Immature natural killer cell (primary cell): Measurements from ENCODE around the gene MOSMO. TPM values are rescaled to one million over a fixed set of nuclear protein-coding genes. Genes with fewer than 3 reads are reported as not detected.

Experiments used
- DNase-seq, 3 donors: peaks; one replicate each; pipeline ENCODE4 v3.0.0; 2022; ENCODE audit warnings: mixed read lengths in 1 of 3
- H3K27ac Mint-ChIP-seq, 6 donors: one replicate each; pipeline ENCODE4 v1.8.0; 2020; ENCODE audit warnings: mixed read lengths in 6 of 6, mild to moderate bottlenecking in 5 of 6, inconsistent platforms in 4 of 6, moderate library complexity in 3 of 6
- H3K27me3 Mint-ChIP-seq, 3 donors: one replicate each; pipeline ENCODE4 v1.8.0; 2020 to 2021; ENCODE audit warnings: low read depth in 3 of 3, mild to moderate bottlenecking in 3 of 3, mixed read lengths in 3 of 3, moderate library complexity in 3 of 3, inconsistent platforms in 1 of 3
- H3K36me3 Mint-ChIP-seq, 3 donors: one replicate each; pipeline ENCODE4 v1.8.0; 2020; ENCODE audit warnings: mixed read lengths in 3 of 3, inconsistent platforms in 2 of 3, mild to moderate bottlenecking in 2 of 3
- H3K4me1 Mint-ChIP-seq, 2 donors: one replicate each; pipeline ENCODE4 v1.8.0; 2020; ENCODE audit warnings: inconsistent platforms in 2 of 2, mild to moderate bottlenecking in 2 of 2, mixed read lengths in 2 of 2, moderate library complexity in 1 of 2
- H3K4me3 Mint-ChIP-seq, 5 donors: one replicate each; pipeline ENCODE4 v1.8.0; 2020; ENCODE audit warnings: mild to moderate bottlenecking in 5 of 5, mixed read lengths in 5 of 5, inconsistent platforms in 3 of 5, moderate library complexity in 3 of 5
- H3K9me3 Mint-ChIP-seq, 6 donors: one replicate each; pipeline ENCODE4 v1.8.0; 2020; ENCODE audit warnings: mild to moderate bottlenecking in 6 of 6, mixed read lengths in 6 of 6, inconsistent platforms in 4 of 6, moderate library complexity in 3 of 6
- polyA plus RNA-seq, 3 donors: library from polyadenylated mRNA; unstranded; fragments of 300-500 nt; fragmentation: Illumina TruSeq; gene quantifications; one replicate each; pipeline ENCODE4 v1.2.3, GENCODE V29; 2021

MOSMO gene
- polyA plus RNA-seq, 3 donors from 2014 or later: 1.7 to 3.7 (median 3.2) TPM

DNA sequence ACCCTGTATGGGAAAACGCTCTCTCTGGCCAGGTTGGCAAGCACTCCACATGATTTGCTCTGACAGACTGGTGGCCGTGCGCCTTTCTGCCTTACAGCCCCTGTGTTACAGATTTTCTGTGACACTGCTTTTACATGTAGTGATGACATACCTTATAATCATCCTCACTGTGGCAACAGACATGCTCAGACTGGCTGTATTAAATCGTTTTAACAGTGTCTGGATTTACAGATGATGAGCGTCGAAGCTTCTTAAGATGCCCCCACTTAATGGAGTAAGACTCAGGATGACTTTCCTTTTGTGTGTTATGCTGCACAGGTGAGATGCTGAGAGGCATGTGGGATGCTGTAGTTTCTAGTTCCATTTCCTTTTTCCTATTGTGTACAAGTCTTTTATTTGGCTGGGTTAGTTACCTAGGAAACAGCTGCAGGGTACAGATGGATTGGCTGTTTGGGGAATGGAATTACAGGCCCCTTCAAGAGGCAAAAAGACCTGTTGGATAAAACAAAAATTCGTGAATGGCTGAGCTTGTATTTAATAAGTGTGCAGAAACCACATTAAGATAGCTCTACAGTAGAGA, 63.5 kb downstream of the MOSMO start:
- H3K4me3 Mint-ChIP-seq: no peak overlapping the region
- no peak for DNase-seq
- no peaks in the 10 kb centered on the region for H3K27me3 Mint-ChIP-seq
- H3K4me1 Mint-ChIP-seq: peaks cover 0 to 3% of the 10 kb centered on the region in 2 donors
- no peak overlapping the region for H3K27ac Mint-ChIP-seq
- peaks cover 6 to 8% (median 6%) of the 10 kb centered on the region in 3 donors for H3K36me3 Mint-ChIP-seq
- H3K9me3 Mint-ChIP-seq: no peaks in the 10 kb centered on the region

DNA sequence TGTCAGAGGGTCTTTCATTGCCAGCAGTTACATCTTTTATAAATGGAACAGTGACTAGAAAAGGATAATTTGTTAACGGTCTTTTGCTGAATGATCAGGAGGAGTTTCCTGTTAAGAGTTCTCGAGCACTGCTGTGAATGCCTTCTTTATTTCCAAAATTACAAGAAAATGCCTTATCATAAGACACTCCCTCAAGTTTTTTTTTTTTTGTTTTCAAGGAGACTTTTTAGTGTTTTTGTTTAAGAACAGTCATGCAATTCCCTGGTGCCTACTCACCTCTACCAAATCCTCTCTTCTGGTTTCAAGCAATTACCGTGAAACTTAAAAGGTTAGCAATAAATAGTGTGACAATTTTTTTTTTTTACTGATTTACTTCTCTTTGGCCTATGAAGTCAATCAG, 65.4 kb downstream of the MOSMO start:
- H3K9me3 Mint-ChIP-seq: no peaks in the 10 kb centered on the region
- no peaks in the 10 kb centered on the region for H3K36me3 Mint-ChIP-seq
- H3K4me1 Mint-ChIP-seq: peaks cover 0 to 3% of the 10 kb centered on the region in 2 donors
- no peak overlapping the region for H3K4me3 Mint-ChIP-seq
- no peak for DNase-seq
- H3K27ac Mint-ChIP-seq: no peak overlapping the region
- no peaks in the 10 kb centered on the region for H3K27me3 Mint-ChIP-seq

DNA sequence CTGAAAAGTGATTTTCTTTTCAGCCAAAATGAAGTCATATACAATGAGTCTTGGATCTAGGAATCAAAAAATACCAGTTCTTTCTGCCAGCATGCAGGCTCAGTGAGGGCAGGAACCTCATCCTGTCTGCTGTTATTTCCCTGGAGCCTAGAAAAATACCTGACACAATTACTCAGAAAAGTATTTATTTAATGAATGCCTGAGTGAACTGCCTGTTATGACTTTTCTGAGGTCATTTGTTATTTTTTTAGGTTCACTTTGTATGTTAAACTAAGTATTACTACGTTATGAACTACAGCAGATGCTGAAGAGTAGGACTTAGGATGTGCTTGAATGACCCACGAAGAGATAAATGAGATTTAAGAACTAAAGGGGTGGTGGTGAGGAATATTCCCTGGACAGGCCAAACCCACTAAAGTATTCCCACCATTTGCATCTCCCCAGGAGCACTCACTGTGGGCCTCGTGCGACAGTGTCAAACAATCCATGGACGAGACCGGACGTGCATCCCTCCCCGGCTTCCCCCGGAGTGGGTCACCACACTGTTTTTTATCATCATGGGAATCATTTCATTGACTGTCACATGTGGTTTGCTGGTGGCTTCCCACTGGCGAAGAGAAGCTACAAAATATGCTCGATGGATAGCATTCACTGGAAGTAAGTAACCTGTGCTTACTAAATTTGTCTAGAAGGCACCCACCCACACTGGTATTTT, 67.3 kb downstream of the MOSMO start:
- DNase-seq: no peak
- Mint-ChIP-seq H3K36me3 (no peaks in the 10 kb centered on the region), H3K4me3 (no peak overlapping the region), H3K27me3 (no peaks in the 10 kb centered on the region), H3K4me1 (peaks cover 0 to 3% of the 10 kb centered on the region in 2 donors), H3K27ac (no peak overlapping the region), H3K9me3 (no peaks in the 10 kb centered on the region)

DNA sequence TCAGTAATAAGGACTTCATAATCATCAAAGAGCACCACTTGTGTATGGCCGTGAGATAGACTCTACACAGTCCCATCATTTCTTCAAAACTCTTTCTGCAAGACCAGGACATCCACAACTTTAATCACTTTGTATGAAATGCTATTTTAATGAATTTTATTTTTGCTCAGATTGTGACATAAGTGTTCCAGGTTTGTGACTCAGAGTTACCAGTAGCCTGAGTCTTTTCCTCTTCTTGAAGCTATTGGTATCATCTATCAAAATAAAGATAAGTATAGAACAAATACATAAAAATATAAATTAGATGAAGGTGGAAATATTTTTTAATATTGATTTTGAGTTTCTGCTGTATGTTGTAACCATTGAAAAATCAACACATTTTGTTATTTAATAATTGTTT, 67.9 kb downstream of the MOSMO start:
- Mint-ChIP-seq H3K4me3 (no peak overlapping the region), H3K27me3 (no peaks in the 10 kb centered on the region), H3K4me1 (peaks cover 0 to 3% of the 10 kb centered on the region in 2 donors), H3K36me3 (no peaks in the 10 kb centered on the region), H3K27ac (no peak overlapping the region), H3K9me3 (no peaks in the 10 kb centered on the region)
- DNase-seq: no peak

DNA sequence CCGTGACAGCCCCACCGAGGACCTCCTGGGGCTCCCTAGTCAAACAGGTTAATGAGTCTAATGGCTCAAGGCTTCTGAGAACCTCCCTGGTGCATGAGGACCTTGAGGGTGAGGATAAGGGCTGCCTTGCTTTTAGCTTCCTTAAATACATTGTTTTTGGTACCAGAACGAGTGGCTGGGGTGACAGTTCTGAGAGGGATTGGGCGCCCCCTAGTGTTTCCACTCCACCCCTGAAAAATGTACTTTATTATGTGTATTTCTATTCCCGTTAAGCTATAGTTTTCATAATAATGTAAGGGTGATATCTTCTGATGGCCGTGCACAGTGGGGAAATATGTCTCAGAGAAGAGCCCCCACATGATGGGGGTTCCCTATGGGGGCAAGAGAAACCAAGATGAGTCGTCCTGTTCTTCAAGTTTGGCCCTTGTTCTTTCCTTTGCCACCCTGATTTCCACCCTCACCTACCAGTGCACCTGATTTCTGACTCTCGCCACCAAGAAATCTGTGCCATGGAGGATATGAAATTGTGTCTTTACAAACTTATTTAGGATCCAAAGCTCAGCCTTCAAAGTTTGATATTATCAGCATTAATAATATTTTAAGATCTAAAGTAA, 69.9 kb downstream of the MOSMO start:
- Mint-ChIP-seq H3K27ac (no peak overlapping the region), H3K4me3 (no peak overlapping the region), H3K4me1 (peaks cover 0 to 1% of the 10 kb centered on the region in 2 donors), H3K36me3 (no peaks in the 10 kb centered on the region), H3K9me3 (no peaks in the 10 kb centered on the region), H3K27me3 (no peaks in the 10 kb centered on the region)
- peak; percentile 46 to 59 (median 50) for DNase-seq

DNA sequence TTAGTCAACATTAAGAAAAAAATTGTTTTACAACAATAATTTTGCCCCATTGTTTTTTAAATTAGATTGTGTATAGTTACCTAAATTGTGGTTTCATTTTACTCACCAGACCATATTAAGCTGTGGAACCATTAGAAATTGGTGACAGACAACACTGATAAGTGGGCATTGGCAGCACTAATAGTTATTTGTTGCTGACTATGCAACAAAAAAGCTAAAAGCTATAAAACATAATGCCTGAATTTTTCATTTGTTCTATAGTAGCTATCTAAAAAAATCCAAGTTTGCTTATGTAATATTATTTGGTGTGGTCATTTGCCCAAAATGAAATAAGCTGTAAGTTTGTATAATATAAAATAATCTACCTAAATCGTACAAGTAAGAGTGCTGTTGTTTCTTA, 70.7 kb downstream of the MOSMO start:
- no peaks in the 10 kb centered on the region for H3K4me1 Mint-ChIP-seq
- H3K36me3 Mint-ChIP-seq: no peaks in the 10 kb centered on the region
- no peaks in the 10 kb centered on the region for H3K9me3 Mint-ChIP-seq
- DNase-seq: no peak
- H3K27me3 Mint-ChIP-seq: no peaks in the 10 kb centered on the region
- H3K4me3 Mint-ChIP-seq: no peak overlapping the region
- H3K27ac Mint-ChIP-seq: no peak overlapping the region

DNA sequence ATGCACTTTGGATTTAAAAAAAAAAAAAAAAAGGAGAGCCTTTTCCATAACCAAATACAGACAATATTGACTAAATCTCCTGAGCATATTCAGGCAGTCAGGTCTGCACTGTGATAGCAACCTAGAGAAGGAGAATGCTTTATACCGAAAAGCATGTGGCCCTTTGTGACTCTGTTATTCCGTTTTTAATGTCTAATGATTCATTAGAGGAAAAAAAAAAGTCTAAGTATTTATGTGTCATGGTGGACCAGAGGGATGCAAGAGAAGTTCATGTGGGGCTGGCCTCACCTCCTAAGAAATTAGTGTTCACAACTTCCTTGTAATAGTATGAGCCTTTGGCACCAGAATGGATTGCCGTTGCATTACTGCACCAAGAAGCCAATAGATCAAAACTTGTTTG, 73.1 kb downstream of the MOSMO start:
- H3K9me3 Mint-ChIP-seq: no peaks in the 10 kb centered on the region
- H3K36me3 Mint-ChIP-seq: peaks cover 6 to 9% (median 6%) of the 10 kb centered on the region in 3 donors

DNA sequence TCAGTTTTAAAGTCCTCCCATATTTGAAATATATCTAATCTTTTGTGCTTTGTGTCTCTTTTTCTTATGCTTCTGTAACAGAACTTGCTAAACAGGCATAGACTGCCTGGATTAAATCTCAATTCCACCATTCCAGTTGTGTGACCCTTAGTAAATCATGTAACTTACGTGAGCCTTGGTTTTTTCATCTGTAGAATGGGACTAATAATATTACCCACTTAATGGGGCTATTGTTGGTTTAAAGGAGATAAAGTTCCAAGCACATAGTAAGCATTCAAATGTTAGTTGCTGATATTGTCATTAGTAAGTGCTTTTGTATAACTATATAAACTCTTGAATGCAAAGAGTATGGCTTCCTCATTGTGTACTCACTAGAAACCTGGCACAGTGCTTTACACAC, 78.5 kb downstream of the MOSMO start:
- DNase-seq: no peak
- Mint-ChIP-seq H3K36me3 (peaks cover 9 to 23% (median 22%) of the 10 kb centered on the region in 3 donors), H3K4me3 (no peak overlapping the region), H3K9me3 (no peaks in the 10 kb centered on the region), H3K27ac (no peak overlapping the region), H3K4me1 (no peaks in the 10 kb centered on the region), H3K27me3 (no peaks in the 10 kb centered on the region)

More for the DNA sequence above, 73.1 kb downstream of the MOSMO start:
- no peak for DNase-seq
- H3K4me3 Mint-ChIP-seq: no peak overlapping the region
- H3K4me1 Mint-ChIP-seq: no peaks in the 10 kb centered on the region
- H3K27me3 Mint-ChIP-seq: no peaks in the 10 kb centered on the region
- no peak overlapping the region for H3K27ac Mint-ChIP-seq

DNA sequence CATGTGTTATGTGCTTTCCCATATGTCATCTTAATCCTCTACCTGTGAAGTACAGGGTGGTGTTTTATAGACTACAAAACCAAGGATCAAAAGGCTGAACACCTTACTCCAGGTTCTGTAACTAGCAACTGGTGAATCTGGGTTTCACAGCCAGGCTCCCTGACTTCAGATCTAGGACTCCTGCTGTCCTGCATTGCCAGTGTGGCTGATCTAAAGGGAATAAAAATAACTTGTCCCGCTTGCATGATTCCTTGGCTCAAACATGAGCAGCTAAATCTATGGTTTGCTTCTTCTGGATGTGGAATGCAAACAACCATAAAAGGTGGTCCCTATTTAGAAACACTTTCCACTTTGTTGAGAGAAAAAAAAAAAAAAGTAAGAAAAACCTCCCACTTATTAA, 80.7 kb downstream of the MOSMO start:
- Mint-ChIP-seq H3K4me1 (no peaks in the 10 kb centered on the region), H3K27ac (no peak overlapping the region), H3K4me3 (no peak overlapping the region), H3K9me3 (no peaks in the 10 kb centered on the region), H3K27me3 (peaks cover 0 to 7% (median 2%) of the 10 kb centered on the region in 3 donors), H3K36me3 (peaks cover 9 to 23% (median 22%) of the 10 kb centered on the region in 3 donors)
- no peak for DNase-seq

DNA sequence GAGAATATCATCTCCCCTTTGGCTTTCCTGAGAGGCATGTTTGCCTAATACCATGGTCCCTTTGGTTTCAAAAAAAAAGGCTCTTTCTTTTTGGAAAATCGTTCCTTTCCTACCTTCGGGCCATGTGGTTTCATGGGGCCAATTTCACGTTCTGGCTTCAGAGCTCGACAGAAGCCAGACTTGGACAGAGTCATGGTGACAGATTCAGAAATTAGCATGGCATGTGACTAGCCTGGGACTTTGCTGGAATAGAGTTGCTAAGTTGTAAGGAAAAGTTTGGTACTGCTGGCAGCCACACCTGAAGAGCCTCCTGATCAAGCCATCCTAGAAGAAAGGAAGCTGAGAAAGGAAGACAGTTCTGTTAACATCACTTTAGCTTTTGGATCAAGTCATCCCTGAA, 82.0 kb downstream of the MOSMO start:
- Mint-ChIP-seq H3K4me3 (no peak overlapping the region), H3K27ac (no peak overlapping the region), H3K9me3 (no peaks in the 10 kb centered on the region), H3K36me3 (peaks cover 9 to 23% (median 22%) of the 10 kb centered on the region in 3 donors), H3K4me1 (no peaks in the 10 kb centered on the region), H3K27me3 (peaks cover 0 to 7% (median 2%) of the 10 kb centered on the region in 3 donors)
- no peak for DNase-seq

DNA sequence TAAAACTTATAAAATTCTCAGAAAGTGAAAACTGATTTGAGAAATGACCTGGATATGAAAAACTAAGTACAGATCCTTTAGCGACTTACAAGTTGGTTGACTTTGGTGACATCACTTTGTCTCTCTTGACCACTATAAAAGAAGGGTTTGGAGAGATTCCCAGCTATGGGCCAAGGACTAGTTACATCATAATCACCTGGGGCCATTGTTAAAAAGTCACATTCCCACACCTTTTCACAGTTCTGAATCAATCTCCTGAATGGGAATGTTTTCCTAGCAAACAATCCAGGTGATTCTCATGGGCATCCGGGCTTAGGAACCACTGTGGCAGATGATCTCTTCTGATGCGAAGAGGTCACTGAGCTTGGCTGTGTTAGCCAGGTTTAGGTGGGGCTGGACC, 83.8 kb downstream of the MOSMO start:
- Mint-ChIP-seq H3K4me1 (no peaks in the 10 kb centered on the region), H3K27ac (no peak overlapping the region), H3K4me3 (no peak overlapping the region), H3K36me3 (peaks cover 0 to 12% (median 9%) of the 10 kb centered on the region in 3 donors), H3K27me3 (peaks cover 0 to 17% (median 5%) of the 10 kb centered on the region in 3 donors), H3K9me3 (no peaks in the 10 kb centered on the region)
- DNase-seq: no peak

DNA sequence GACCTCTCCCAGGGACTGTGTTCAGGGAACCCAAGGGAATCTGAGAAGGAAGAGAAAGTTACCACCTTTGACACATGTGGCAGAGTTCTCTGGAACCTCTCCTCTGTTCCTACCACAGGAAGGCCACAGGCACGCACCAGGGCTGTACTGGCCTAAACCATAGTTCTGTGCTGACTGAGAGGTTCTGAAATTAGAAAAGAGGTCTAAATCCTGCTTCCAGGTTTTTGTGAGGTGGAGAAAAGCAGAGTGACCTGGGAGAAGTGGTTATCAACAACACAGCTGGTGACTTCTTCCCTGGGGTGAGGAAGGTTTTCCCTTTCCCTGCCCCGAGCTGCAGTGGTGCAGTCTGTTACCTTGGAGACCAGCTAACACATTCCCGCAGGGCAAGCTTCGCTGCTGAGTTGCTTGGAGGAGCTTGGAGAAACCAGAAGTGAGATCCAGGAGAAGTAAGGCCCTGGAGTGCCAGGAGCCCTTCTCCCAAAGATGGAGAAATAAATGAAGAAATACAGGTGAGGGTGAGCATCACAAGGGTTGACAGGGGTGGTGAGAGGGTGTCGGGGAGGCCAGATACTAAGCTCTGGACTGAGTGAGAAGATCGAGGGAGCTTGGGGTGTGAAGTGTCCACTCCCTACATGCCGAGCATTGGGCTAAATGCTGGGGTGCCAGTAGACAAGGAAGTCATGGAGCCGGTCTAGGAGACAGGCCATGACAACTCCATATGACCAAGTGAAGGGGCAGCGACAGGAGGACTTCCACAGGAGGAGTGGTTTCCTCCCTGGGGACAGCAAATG, 84.4 kb downstream of the MOSMO start, which contains the start of gene VWA3A:
Gene VWA3A (plus strand): TSS at position 399 of the 791 bp plus-strand sequence. CDS start 97 bp downstream, at position 496.
- Mint-ChIP-seq H3K27me3 (peaks cover 0 to 17% (median 6%) of the 10 kb centered on the region in 3 donors), H3K9me3 (no peaks in the 10 kb centered on the region), H3K27ac (no peak within 1 kb of the TSS), H3K4me1 (no peaks in the 10 kb centered on the region), H3K36me3 (peaks cover 0 to 12% (median 8%) of the 10 kb centered on the region in 3 donors), H3K4me3 (no peak within 1 kb of the TSS)
- no peak for DNase-seq

DNA sequence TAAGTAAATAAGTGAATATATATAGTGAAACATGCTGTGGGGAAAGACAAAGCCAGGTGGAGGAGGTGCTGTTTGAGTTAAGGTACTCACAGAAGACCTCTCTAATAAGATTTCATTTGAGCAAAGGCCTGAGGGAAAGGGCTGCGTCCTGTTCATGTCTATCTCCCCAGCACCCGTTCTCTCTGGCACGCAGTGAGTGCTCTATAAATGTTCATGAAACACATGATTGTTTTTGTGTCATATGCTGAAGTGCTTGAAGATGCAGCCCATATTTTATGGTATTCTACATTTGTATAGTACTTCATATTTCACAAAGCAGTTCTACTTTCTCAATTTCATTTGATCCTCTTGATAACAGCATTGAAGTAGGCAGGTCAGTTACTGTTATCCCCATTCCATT, 85.4 kb downstream of the MOSMO start:
- DNase-seq: no peak
- H3K4me3 Mint-ChIP-seq: no peak overlapping the region

DNA sequence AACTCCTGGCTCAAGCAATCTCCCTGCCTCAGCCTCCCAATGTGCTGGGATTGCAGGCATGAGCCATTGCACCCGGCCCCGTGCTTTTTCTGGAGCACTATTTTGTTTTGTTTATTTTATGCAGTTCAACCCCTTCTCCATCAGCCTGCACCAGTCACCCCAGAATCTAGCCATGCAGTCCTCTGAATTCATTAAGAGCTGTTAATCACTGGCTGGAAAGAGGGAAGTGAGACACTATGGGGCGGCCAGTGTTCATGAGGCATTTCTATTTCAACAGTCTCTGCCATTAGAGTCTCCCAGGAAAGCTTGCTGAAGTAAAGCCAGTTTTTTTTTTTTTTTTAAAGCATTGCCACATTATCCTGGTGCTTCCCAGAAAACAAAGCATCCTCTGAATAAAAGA, 86.1 kb downstream of the MOSMO start:
- peaks cover 0 to 12% (median 0%) of the 10 kb centered on the region in 3 donors for H3K36me3 Mint-ChIP-seq
- H3K4me1 Mint-ChIP-seq: no peaks in the 10 kb centered on the region
- peaks cover 2 to 19% (median 8%) of the 10 kb centered on the region in 3 donors for H3K27me3 Mint-ChIP-seq
- no peak for DNase-seq
- no peak overlapping the region for H3K27ac Mint-ChIP-seq
- no peaks in the 10 kb centered on the region for H3K9me3 Mint-ChIP-seq
- H3K4me3 Mint-ChIP-seq: no peak overlapping the region

More for the DNA sequence above, 85.4 kb downstream of the MOSMO start:
- Mint-ChIP-seq H3K27me3 (peaks cover 0 to 19% (median 8%) of the 10 kb centered on the region in 3 donors), H3K27ac (no peak overlapping the region), H3K36me3 (peaks cover 0 to 12% (median 2%) of the 10 kb centered on the region in 3 donors), H3K4me1 (no peaks in the 10 kb centered on the region), H3K9me3 (no peaks in the 10 kb centered on the region)
